ENCODE measurements around the gene TYW1B. TPM values are rescaled to one million over a fixed set of nuclear protein-coding genes. Genes with fewer than 3 reads are reported as not detected.
"Not testable (repeated sequence)": the region's sequence is repeated elsewhere in the genome, so short reads cannot be mapped to it uniquely, and the experiment has no call there.

The TYW1B gene
- total and polyA plus RNA-seq, 4 donors, result 1.0 to 3.8 (median 2.1) TPM

DNA sequence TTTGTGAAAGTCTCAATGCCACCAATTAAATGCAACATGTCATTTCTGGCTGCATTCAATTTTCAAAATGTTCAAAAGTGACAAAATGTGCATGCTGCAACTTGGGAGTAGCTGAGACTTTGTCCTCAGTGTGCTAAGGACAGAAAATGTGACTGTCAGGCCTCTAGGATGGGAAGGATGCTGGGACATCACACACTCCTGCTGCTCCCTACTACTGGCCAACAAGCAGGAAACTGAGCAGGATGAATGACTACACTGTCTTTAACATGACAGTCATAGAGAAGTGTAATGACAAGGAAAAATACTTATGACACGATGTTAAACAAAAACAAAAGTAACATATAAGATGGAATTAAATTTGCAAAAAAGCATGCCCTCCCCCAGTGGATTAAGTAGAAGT, 138.7 kb downstream of the TYW1B start:
- H3K9me3 ChIP-seq (ENCODE audit: control insufficient read depth, low read length); H3K27me3 ChIP-seq (ENCODE audit: control insufficient read depth in 1 of 2, insufficient read depth in 2 of 2, low read length in 1 of 2); DNase-seq; H3K27ac ChIP-seq (ENCODE audit: low read depth in 1 of 2, low read length in 2 of 2); ATAC-seq (ENCODE audit: low FRiP score); H3K36me3 ChIP-seq (ENCODE audit: control insufficient read depth in 1 of 2, insufficient read depth in 2 of 2, low read length in 1 of 2); H3K4me1 ChIP-seq (ENCODE audit: control insufficient read depth in 1 of 2, insufficient read depth in 2 of 2, low read length in 2 of 2); intact Hi-C loops (cut with DNase I); H3K4me3 ChIP-seq (ENCODE audit: low read length in 2 of 2): not testable (repeated sequence)
- 83 to 100% methylated on average over 1 of the region's 1 CpG for WGBS, 2 donors

DNA sequence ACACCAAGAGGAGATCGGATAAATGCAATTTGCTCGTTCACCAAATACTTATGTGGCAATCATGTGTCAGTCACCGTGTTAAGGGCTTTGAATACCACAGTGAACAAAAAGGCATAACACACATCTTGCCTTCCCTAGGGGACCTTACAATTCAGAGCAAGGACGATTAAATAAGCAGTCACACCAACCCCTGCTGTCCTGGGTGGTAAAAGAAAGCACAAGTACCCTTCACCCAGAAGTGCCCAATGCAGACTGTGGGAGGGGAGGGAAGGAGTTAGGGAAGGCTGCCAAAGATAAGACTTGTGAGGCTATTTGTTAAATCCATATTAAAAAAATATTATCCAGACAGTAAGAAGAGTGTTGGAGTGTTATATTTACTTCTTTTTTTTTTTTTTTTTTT, 146.8 kb downstream of the TYW1B start:
- H3K27ac ChIP-seq (ENCODE audit: low read depth in 1 of 2, low read length in 2 of 2); intact Hi-C loops (cut with DNase I); H3K27me3 ChIP-seq (ENCODE audit: control insufficient read depth in 1 of 2, insufficient read depth in 2 of 2, low read length in 1 of 2); H3K4me3 ChIP-seq (ENCODE audit: low read length in 2 of 2); DNase-seq; ATAC-seq (ENCODE audit: low FRiP score); H3K36me3 ChIP-seq (ENCODE audit: control insufficient read depth in 1 of 2, insufficient read depth in 2 of 2, low read length in 1 of 2); H3K4me1 ChIP-seq (ENCODE audit: control insufficient read depth in 1 of 2, insufficient read depth in 2 of 2, low read length in 2 of 2); H3K9me3 ChIP-seq (ENCODE audit: control insufficient read depth, low read length): not testable (repeated sequence)
- WGBS, 2 donors, result 51 to 58% methylated on average over 4 of the region's 4 CpGs

DNA sequence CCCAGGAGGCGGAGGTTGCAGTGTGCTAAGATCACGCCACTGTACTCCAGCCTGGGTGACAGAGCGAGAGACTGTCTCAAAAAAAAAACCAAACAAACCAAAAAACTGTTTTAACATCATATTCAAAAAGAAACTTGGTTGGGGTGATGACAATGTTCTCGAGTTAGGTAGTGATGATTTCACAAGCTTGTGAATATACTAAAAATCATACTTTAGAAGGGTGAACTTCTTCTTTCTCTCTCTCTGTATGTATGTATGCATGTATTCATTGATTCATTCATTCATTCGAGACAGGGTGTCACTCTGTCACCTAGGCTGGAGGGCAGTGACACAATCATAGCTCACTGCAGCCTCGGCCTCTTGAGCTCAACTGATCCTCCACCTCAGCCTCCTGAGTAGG, 151.1 kb downstream of the TYW1B start:
- H3K27ac ChIP-seq (ENCODE audit: low read depth in 1 of 2, low read length in 2 of 2); H3K4me3 ChIP-seq (ENCODE audit: low read length in 2 of 2); H3K36me3 ChIP-seq (ENCODE audit: control insufficient read depth in 1 of 2, insufficient read depth in 2 of 2, low read length in 1 of 2); H3K4me1 ChIP-seq (ENCODE audit: control insufficient read depth in 1 of 2, insufficient read depth in 2 of 2, low read length in 2 of 2); DNase-seq; H3K27me3 ChIP-seq (ENCODE audit: control insufficient read depth in 1 of 2, insufficient read depth in 2 of 2, low read length in 1 of 2); intact Hi-C loops (cut with DNase I); ATAC-seq (ENCODE audit: low FRiP score); H3K9me3 ChIP-seq (ENCODE audit: control insufficient read depth, low read length): not testable (repeated sequence)
- WGBS, 2 donors, result 96 to 98% methylated on average over 6 of the region's 6 CpGs

DNA sequence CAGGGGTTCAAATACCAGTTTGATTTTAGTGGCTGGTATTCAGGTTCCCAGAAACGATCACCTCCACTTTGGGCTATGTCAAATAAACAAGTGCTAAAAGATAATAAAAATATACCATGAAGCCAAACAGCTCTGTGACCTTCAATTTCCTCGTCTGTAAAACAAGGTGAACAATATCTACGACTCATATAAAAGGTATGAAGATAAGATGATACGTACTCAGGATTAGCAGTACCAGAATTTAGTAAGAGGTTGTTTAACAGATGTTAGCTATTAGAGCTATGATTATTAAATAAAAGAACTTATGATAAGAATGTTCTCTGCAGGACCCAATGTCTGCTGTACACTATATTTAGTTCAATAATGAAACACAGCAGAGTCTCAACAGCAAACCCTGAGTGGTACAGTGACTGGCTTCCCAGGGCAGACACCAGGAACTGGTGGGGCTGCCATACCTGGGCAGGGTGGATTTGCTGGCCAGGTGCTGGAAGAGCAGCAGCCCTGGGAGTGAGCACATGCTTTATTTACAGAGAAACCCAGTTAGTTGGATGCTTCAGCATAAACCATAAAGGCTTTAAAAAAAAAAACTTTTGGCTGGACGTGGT, 151.8 kb downstream of the TYW1B start:
- H3K4me3 ChIP-seq (ENCODE audit: low read length in 2 of 2); H3K4me1 ChIP-seq (ENCODE audit: control insufficient read depth in 1 of 2, insufficient read depth in 2 of 2, low read length in 2 of 2); H3K36me3 ChIP-seq (ENCODE audit: control insufficient read depth in 1 of 2, insufficient read depth in 2 of 2, low read length in 1 of 2); H3K27me3 ChIP-seq (ENCODE audit: control insufficient read depth in 1 of 2, insufficient read depth in 2 of 2, low read length in 1 of 2); H3K27ac ChIP-seq (ENCODE audit: low read depth in 1 of 2, low read length in 2 of 2); H3K9me3 ChIP-seq (ENCODE audit: control insufficient read depth, low read length); intact Hi-C loops (cut with DNase I); DNase-seq; ATAC-seq (ENCODE audit: low FRiP score): not testable (repeated sequence)
- WGBS, 2 donors, result 40 to 67% methylated on average over 5 of the region's 5 CpGs

DNA sequence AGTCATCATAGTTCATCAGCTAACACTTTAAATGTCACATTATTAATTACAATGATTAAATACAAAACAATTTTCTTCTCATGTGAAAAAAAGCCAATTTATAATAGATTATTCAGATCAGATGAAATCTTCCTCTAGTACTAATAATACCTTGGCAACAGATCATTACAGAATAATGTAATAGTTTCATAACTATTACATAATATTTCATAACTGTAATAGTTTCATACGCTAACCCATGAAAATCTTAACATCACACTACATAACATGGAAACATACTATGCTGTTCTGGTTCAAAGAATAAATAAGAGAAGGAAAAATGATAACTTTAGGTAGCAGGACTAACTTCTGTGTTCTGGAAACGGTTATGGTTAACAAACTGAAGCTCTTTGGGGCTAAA, 152.3 kb downstream of the TYW1B start:
- H3K4me1 ChIP-seq (ENCODE audit: control insufficient read depth in 1 of 2, insufficient read depth in 2 of 2, low read length in 2 of 2); H3K27me3 ChIP-seq (ENCODE audit: control insufficient read depth in 1 of 2, insufficient read depth in 2 of 2, low read length in 1 of 2); H3K27ac ChIP-seq (ENCODE audit: low read depth in 1 of 2, low read length in 2 of 2); H3K36me3 ChIP-seq (ENCODE audit: control insufficient read depth in 1 of 2, insufficient read depth in 2 of 2, low read length in 1 of 2); H3K4me3 ChIP-seq (ENCODE audit: low read length in 2 of 2); ATAC-seq (ENCODE audit: low FRiP score); DNase-seq; H3K9me3 ChIP-seq (ENCODE audit: control insufficient read depth, low read length); intact Hi-C loops (cut with DNase I): not testable (repeated sequence)
- WGBS, 2 donors, result 74 to 90% methylated on average over 1 to 2 of the region's 2 CpGs

DNA sequence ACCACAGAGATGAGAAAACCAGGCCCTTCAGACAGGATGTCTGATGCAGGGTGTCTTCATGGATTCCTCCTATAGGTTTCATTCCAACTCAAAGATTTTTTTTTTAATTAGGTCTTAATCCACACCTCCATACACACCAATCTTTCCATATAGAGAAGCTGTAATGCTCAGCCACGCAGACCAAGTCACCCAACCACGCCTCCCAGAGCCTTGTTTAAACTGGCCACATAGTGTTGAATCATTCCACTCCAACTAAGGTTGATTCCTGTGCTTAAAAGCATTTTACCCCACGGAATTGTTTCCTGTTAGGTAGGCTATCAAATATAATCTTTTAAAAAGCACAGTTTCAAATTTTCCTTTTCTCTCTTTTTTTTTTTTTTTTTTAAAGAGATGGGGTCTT, 153.6 kb downstream of the TYW1B start:
- 91 to 93% methylated on average over 3 of the region's 3 CpGs for WGBS, 2 donors
- no peak overlapping the region for H3K4me3 ChIP-seq (ENCODE audit: low read length in 2 of 2)
- intact Hi-C loops (cut with DNase I), result no loop called here
- no peaks in the 10 kb centered on the region for H3K9me3 ChIP-seq (ENCODE audit: control insufficient read depth, low read length)
- DNase-seq, result no peak
- no peak overlapping the region for H3K27ac ChIP-seq (ENCODE audit: low read depth in 1 of 2, low read length in 2 of 2)
- H3K27me3 ChIP-seq (ENCODE audit: control insufficient read depth in 1 of 2, insufficient read depth in 2 of 2, low read length in 1 of 2), result no peaks in the 10 kb centered on the region
- no peaks in the 10 kb centered on the region for H3K4me1 ChIP-seq (ENCODE audit: control insufficient read depth in 1 of 2, insufficient read depth in 2 of 2, low read length in 2 of 2)
- no peak for ATAC-seq (ENCODE audit: low FRiP score)
- H3K36me3 ChIP-seq (ENCODE audit: control insufficient read depth in 1 of 2, insufficient read depth in 2 of 2, low read length in 1 of 2), result no peaks in the 10 kb centered on the region

DNA sequence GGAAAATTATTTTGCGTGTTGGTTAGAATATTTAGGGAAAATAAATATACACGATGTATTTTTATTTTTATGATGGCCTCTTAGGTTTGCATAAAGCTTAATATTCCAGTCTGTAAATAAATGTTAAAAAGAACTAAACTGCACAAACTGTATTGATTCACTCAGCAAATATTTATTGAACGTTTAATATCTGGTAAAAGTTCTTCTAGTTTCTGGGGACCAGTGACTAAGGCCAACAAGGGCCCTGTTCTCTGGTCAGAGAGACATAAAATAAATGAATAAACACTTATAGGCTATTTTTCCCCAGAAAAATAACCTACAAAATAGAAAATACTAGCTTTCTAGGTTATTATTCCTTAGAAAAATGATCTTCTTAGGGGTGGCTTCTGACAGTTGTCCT, 157.2 kb downstream of the TYW1B start:
- DNase-seq; H3K4me1 ChIP-seq (ENCODE audit: control insufficient read depth in 1 of 2, insufficient read depth in 2 of 2, low read length in 2 of 2); H3K36me3 ChIP-seq (ENCODE audit: control insufficient read depth in 1 of 2, insufficient read depth in 2 of 2, low read length in 1 of 2); H3K27me3 ChIP-seq (ENCODE audit: control insufficient read depth in 1 of 2, insufficient read depth in 2 of 2, low read length in 1 of 2); intact Hi-C loops (cut with DNase I); ATAC-seq (ENCODE audit: low FRiP score); H3K4me3 ChIP-seq (ENCODE audit: low read length in 2 of 2); H3K27ac ChIP-seq (ENCODE audit: low read depth in 1 of 2, low read length in 2 of 2); H3K9me3 ChIP-seq (ENCODE audit: control insufficient read depth, low read length): not testable (repeated sequence)
- WGBS, 2 donors, result 84 to 92% methylated on average over 3 of the region's 3 CpGs

DNA sequence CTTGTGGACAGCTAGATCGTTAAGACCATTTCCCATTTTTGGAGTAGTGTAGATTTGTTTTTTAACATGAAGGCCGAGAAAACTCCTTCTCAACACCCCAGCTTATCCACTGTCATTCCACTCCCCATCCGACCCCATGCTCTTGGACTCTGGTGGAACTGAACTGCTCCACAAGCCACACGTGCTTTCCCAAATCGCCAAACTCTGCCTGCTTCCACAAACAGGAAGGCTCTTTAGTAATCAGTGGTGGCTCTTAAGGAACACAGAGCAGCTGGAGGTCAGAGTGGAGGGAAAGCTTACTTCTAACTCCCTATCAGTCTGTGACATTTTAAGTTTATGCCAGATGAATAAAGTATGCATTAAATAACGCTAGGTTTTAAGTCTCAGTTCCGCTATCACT, 159.6 kb downstream of the TYW1B start:
- H3K36me3 ChIP-seq (ENCODE audit: control insufficient read depth in 1 of 2, insufficient read depth in 2 of 2, low read length in 1 of 2); H3K27me3 ChIP-seq (ENCODE audit: control insufficient read depth in 1 of 2, insufficient read depth in 2 of 2, low read length in 1 of 2); H3K4me1 ChIP-seq (ENCODE audit: control insufficient read depth in 1 of 2, insufficient read depth in 2 of 2, low read length in 2 of 2); H3K4me3 ChIP-seq (ENCODE audit: low read length in 2 of 2); H3K27ac ChIP-seq (ENCODE audit: low read depth in 1 of 2, low read length in 2 of 2); H3K9me3 ChIP-seq (ENCODE audit: control insufficient read depth, low read length); DNase-seq; intact Hi-C loops (cut with DNase I); ATAC-seq (ENCODE audit: low FRiP score): not testable (repeated sequence)
- 48 to 60% methylated on average over 7 of the region's 7 CpGs for WGBS, 2 donors

DNA sequence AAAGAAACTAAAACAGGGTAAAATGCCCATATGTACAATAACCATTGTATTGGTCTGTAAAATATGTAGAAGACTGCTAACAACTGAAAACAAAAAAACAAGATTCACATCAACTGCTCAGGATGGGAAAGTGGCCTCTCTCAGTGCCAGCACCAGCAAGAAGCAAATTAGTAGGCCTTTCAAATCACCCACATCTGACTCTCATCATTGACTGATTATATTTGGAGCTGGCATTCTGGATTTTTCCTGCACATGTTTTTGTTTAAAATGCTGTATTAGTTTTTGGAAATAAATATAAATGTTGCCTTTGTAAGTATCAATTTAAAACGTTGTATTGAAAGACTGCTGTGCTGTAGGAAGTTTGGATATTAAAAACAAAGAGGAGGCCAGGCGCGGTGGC, 161.0 kb downstream of the TYW1B start:
- DNase-seq; H3K36me3 ChIP-seq (ENCODE audit: control insufficient read depth in 1 of 2, insufficient read depth in 2 of 2, low read length in 1 of 2); H3K9me3 ChIP-seq (ENCODE audit: control insufficient read depth, low read length); H3K27ac ChIP-seq (ENCODE audit: low read depth in 1 of 2, low read length in 2 of 2); H3K27me3 ChIP-seq (ENCODE audit: control insufficient read depth in 1 of 2, insufficient read depth in 2 of 2, low read length in 1 of 2); intact Hi-C loops (cut with DNase I); H3K4me1 ChIP-seq (ENCODE audit: control insufficient read depth in 1 of 2, insufficient read depth in 2 of 2, low read length in 2 of 2); H3K4me3 ChIP-seq (ENCODE audit: low read length in 2 of 2); ATAC-seq (ENCODE audit: low FRiP score): not testable (repeated sequence)
- WGBS, 2 donors, result 55 to 57% methylated on average over 3 of the region's 3 CpGs

Measured in aorta (tissue), 5 donors.